Prostate gland (tissue), 2 donors: ENCODE measurements around the gene IL17RB.

Experiments used
- POLR2AphosphoS5 ChIP-seq: sonication (generic); formaldehyde crosslinking; IDR thresholded peaks from one replicate; pipeline ENCODE4 v1.6.1; 2017; ENCODE audit warnings: antibody characterized with exemption
- TF ChIP-seq, protein P1 (sequence below), 4 experiments: fragments of 200-600 bp in 2 of 4; fragments of 450-650 bp in 2 of 4; sonication (generic) in 2 of 4; IDR thresholded peaks; 1 replicate in 3 of 4; 2 replicates in 1 of 4; pipeline ENCODE4 v1.5.1; 2016 to 2019; ENCODE audit warnings: antibody characterized with exemption in 4 of 4, mild to moderate bottlenecking in 2 of 4, moderate library complexity in 2 of 4

- TF ChIP-seq, protein P1, sequence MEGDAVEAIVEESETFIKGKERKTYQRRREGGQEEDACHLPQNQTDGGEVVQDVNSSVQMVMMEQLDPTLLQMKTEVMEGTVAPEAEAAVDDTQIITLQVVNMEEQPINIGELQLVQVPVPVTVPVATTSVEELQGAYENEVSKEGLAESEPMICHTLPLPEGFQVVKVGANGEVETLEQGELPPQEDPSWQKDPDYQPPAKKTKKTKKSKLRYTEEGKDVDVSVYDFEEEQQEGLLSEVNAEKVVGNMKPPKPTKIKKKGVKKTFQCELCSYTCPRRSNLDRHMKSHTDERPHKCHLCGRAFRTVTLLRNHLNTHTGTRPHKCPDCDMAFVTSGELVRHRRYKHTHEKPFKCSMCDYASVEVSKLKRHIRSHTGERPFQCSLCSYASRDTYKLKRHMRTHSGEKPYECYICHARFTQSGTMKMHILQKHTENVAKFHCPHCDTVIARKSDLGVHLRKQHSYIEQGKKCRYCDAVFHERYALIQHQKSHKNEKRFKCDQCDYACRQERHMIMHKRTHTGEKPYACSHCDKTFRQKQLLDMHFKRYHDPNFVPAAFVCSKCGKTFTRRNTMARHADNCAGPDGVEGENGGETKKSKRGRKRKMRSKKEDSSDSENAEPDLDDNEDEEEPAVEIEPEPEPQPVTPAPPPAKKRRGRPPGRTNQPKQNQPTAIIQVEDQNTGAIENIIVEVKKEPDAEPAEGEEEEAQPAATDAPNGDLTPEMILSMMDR (IDR thresholded peaks at IDR 0.05), result no peak
- no peak for TF ChIP-seq POLR2AphosphoS5
Observed at GRCh38 chr3:53880396-53881345, 34.3 kb downstream of the IL17RB start.
